Upper lobe of left lung (tissue), 4 donors: ENCODE data around the gene CNNM3.

Experiments
- POLR2A ChIP-seq, 4 donors: fragments of 450-650 bp; IDR thresholded peaks; one replicate each; pipeline ENCODE4 v1.5.1; 2016 to 2017; ENCODE audit warnings: antibody characterized with exemption in 4 of 4, mild to moderate bottlenecking in 2 of 4
- TF ChIP-seq, protein P1 (sequence below), 6 experiments: fragments of 450-650 bp in 4 of 6; fragments of 200-600 bp in 2 of 6; sonication (generic) in 2 of 6; IDR thresholded peaks; one replicate each; pipeline ENCODE4 v1.5.1; 2016 to 2019; ENCODE audit warnings: antibody characterized with exemption in 6 of 6

DNA sequence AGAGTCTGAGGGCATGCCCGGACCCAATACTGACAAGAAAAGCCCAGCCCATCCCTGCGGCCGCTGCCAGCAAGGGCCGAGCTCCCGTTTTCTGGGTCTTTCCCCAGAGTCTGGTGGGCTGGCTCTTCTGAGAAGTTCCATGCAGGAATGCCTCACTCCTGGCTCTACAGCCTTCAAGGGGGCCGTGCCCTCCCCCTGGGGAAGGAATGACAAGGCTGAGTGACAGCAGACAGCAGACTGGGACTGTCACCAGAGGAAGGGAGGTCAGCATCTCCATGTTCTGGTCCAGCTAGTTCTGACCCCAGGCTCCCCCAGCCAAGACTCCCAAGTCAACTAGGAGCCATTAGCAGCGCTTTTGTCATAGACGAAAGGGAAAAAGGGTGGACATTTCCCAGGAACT is 66.8 kb downstream of the CNNM3 start:
- TF ChIP-seq, protein P1, sequence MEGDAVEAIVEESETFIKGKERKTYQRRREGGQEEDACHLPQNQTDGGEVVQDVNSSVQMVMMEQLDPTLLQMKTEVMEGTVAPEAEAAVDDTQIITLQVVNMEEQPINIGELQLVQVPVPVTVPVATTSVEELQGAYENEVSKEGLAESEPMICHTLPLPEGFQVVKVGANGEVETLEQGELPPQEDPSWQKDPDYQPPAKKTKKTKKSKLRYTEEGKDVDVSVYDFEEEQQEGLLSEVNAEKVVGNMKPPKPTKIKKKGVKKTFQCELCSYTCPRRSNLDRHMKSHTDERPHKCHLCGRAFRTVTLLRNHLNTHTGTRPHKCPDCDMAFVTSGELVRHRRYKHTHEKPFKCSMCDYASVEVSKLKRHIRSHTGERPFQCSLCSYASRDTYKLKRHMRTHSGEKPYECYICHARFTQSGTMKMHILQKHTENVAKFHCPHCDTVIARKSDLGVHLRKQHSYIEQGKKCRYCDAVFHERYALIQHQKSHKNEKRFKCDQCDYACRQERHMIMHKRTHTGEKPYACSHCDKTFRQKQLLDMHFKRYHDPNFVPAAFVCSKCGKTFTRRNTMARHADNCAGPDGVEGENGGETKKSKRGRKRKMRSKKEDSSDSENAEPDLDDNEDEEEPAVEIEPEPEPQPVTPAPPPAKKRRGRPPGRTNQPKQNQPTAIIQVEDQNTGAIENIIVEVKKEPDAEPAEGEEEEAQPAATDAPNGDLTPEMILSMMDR (IDR thresholded peaks at IDR 0.05): no peak
- no peak for TF ChIP-seq POLR2A (IDR thresholded peaks at IDR 0.05)
